GM12878 (cell line): Measurements from ENCODE around the gene ATP13A1. TPM values are rescaled to one million over a fixed set of nuclear protein-coding genes. Genes with fewer than 3 reads are reported as not detected.

Experiments used
- CBX3 ChIP-seq: fragments of 200-600 bp; sonication (generic); IDR thresholded peaks from 2 replicates; pipeline ENCODE4 v1.6.1; 2016; ENCODE audit warnings: low read depth, borderline replicate concordance
- CBX5 ChIP-seq: sonication (generic); IDR thresholded peaks from 2 replicates; pipeline ENCODE4 v1.6.1; 2016; ENCODE audit warnings: low read depth, moderate library complexity, mild to moderate bottlenecking, inconsistent platforms
- CHD1 ChIP-seq: IDR thresholded peaks from 2 replicates; pipeline ENCODE4 v1.6.1; 2012; ENCODE audit warnings: low read depth, low read length, improper control_type of control experiment
- KLF5 ChIP-seq: fragments of 450-650 bp; IDR thresholded peaks from 2 replicates; pipeline ENCODE4 v1.6.1; 2014; ENCODE audit warnings: mild to moderate bottlenecking; ENCODE audit not compliant: partially characterized antibody
- NR2C2 ChIP-seq: IDR thresholded peaks from 2 replicates; pipeline ENCODE4 v1.6.1; 2011; ENCODE audit warnings: borderline replicate concordance, low read depth; ENCODE audit not compliant: control insufficient read depth, insufficient read length
- SREBF2 ChIP-seq: IDR thresholded peaks from 2 replicates; pipeline ENCODE4 v1.6.1; 2012; ENCODE audit warnings: mild to moderate bottlenecking, low read length
- WRNIP1 ChIP-seq: IDR thresholded peaks from 2 replicates; pipeline ENCODE4 v1.6.1; 2011; ENCODE audit warnings: low read depth, low read length, improper control_type of control experiment, borderline replicate concordance
- polyA plus RNA-seq, 11 experiments: library from polyadenylated mRNA; depleted of rRNA in 4 of 11; unstranded in 6 of 11; stranded (reverse) in 5 of 11; fragments of >200 nt; fragmentation: Nextera tagmentation in 4 of 11; fragmentation: Illumina TruSeq in 1 of 11; extraction: Ambion mirVana in 4 of 11; extraction: Trizol in 1 of 11; gene quantifications; 1 replicate in 1 of 11; 2 replicates in 10 of 11; pipeline versions ENCODE4 v1.2.1 to v1.2.3, GENCODE V29; 2011 to 2016; ENCODE audit warnings: inconsistent platforms in 2 of 11, missing spikeins in 2 of 11, low read depth in 1 of 11
- total RNA-seq, 4 experiments: library from RNA; depleted of rRNA in 3 of 4; stranded (reverse); fragments of >200 nt in 3 of 4; fragmentation: Illumina TruSeq in 1 of 4; extraction: Trizol in 1 of 4; gene quantifications; 2 replicates each; pipeline versions ENCODE4 v1.2.1 to v1.2.3, GENCODE V29; 2013 to 2021
- TF ChIP-seq, protein P1 (sequence below): IDR thresholded peaks from 2 replicates; pipeline ENCODE4 v1.6.1; 2012; ENCODE audit warnings: low read depth, low read length, improper control_type of control experiment
- TF ChIP-seq, protein P2 (sequence below): fragments of 150-350 bp; IDR thresholded peaks from 2 replicates; pipeline ENCODE4 v1.6.1; 2014; ENCODE audit warnings: mild to moderate bottlenecking, low read depth, low read length

ATP13A1 gene
- total and polyA plus RNA-seq, 10 of the 15 experiments (the other 5 are each of a cell fraction or from before 2014, with no cell fraction given) = 0.37 to 91.0 (median 29.8) TPM

DNA sequence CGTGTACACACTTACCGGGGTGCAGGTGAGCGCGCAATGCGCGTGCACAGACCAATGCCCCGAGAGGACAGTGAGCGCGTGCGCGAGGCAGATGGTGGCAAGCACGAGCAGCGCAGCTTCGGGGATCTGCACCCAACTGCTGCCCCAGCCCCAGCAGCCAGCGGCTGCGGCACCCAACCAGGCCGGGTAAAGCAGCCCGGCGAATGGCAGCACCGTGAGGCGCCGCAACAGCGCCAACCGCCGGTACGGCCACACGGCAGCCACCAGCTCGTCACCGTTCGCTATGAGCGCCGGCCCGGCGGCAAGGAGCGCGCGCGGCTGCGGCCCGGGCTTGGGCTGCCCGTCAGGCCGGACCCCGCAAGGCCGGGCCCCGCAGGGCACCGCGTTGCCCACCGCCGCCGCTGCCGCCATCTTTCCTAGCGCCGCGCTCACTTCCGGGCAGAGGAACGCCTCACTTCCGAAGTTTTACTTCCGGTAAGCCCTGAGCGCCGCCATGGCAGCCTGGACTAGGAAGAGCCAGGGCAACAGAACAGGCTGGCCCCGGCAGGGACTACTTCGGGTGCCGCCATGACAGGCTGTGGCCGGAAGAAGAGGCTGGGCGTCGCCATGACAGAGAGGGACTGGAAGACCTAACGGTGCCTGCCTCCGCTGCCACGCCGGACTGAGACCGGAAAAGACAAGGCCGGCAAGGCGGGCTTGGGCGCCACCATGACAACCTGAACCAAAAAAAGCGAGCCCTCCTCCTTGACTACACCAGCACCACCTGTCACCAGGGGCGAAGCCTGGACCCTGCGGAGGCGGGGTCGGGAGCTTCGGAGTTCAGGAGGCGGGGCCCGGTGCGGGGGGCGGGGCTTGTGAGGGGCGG is at the start of gene ATP13A1 (continued):
- TF ChIP-seq, protein P1, sequence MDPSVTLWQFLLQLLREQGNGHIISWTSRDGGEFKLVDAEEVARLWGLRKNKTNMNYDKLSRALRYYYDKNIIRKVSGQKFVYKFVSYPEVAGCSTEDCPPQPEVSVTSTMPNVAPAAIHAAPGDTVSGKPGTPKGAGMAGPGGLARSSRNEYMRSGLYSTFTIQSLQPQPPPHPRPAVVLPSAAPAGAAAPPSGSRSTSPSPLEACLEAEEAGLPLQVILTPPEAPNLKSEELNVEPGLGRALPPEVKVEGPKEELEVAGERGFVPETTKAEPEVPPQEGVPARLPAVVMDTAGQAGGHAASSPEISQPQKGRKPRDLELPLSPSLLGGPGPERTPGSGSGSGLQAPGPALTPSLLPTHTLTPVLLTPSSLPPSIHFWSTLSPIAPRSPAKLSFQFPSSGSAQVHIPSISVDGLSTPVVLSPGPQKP = peak; percentile 81
- TF ChIP-seq, protein P2, sequence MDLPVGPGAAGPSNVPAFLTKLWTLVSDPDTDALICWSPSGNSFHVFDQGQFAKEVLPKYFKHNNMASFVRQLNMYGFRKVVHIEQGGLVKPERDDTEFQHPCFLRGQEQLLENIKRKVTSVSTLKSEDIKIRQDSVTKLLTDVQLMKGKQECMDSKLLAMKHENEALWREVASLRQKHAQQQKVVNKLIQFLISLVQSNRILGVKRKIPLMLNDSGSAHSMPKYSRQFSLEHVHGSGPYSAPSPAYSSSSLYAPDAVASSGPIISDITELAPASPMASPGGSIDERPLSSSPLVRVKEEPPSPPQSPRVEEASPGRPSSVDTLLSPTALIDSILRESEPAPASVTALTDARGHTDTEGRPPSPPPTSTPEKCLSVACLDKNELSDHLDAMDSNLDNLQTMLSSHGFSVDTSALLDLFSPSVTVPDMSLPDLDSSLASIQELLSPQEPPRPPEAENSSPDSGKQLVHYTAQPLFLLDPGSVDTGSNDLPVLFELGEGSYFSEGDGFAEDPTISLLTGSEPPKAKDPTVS = no peak
- no peak for TF ChIP-seq SREBF2
- peak; percentile 81 for TF ChIP-seq KLF5
- TF ChIP-seq NR2C2 = no peak
- TF ChIP-seq CBX3 = no peak
- no peak for TF ChIP-seq WRNIP1
- no peak for TF ChIP-seq CHD1
- TF ChIP-seq CBX5 = no peak
